CD4-positive, alpha-beta T cell treated with Interleukin-15 for 4 hours (primary cell): ENCODE data around the gene KATNAL1.
A peak's percentile ranks its signal among the peaks of the same experiment; 100 is the strongest.

Experiments used
- DNase-seq: peaks from one replicate; pipeline ENCODE4 v3.0.0-alpha.2; 2020; ENCODE audit warnings: low spot score

Gene KATNAL1

GRCh38 chr13:30163441-30163840, 143.9 kb downstream of the KATNAL1 start:
- no peak for DNase-seq

- peak; percentile 38 for DNase-seq
Observed at GRCh38 chr13:30159446-30159839, 147.9 kb downstream of the KATNAL1 start.

GRCh38 chr13:30158774-30159445, 148.4 kb downstream of the KATNAL1 start:
- DNase-seq: peak; percentile 50

GRCh38 chr13:30157616-30157993, 149.7 kb downstream of the KATNAL1 start:
- no peak for DNase-seq

GRCh38 chr13:30156826-30157615, 150.3 kb downstream of the KATNAL1 start:
- DNase-seq: no peak

GRCh38 chr13:30156270-30156669, 151.1 kb downstream of the KATNAL1 start:
- DNase-seq: no peak

GRCh38 chr13:30154931-30155330, 152.4 kb downstream of the KATNAL1 start:
- DNase-seq: no peak

- DNase-seq: no peak
Observed at GRCh38 chr13:30154531-30154930, 152.8 kb downstream of the KATNAL1 start.

- no peak for DNase-seq
Observed at GRCh38 chr13:30153545-30154426, 153.6 kb downstream of the KATNAL1 start.
